Thymus (tissue), 14 donors: ENCODE results near the gene GOLPH3L. TPM values are rescaled to one million over a fixed set of nuclear protein-coding genes. Genes with fewer than 3 reads are reported as not detected.
"Not testable (repeated sequence)": the region's sequence is repeated elsewhere in the genome, so short reads cannot be mapped to it uniquely, and the experiment has no call there.

ENCODE experiments used
- DNase-seq, 9 donors: peaks; one replicate each; pipeline ENCODE4 v3.0.0-alpha.2; 2013; ENCODE audit warnings: low spot score in 9 of 9, low read depth in 6 of 9, missing footprints in 1 of 9
- H3K27ac ChIP-seq, 2 donors: one replicate each; pipeline ENCODE4 v1.5.1; 2013; ENCODE audit warnings: control low read depth in 1 of 2, low read depth in 1 of 2, low read length in 1 of 2, mild to moderate bottlenecking in 1 of 2, moderate library complexity in 1 of 2
- H3K27me3 ChIP-seq, 2 donors: one replicate each; pipeline ENCODE4 v1.5.1; 2013; ENCODE audit warnings: low read length in 1 of 2; ENCODE audit not compliant: control insufficient read depth in 2 of 2, insufficient read depth in 1 of 2
- H3K36me3 ChIP-seq, 2 donors: one replicate each; pipeline ENCODE4 v1.5.1; 2013; ENCODE audit warnings: low read length in 1 of 2, mild to moderate bottlenecking in 1 of 2, moderate library complexity in 1 of 2; ENCODE audit not compliant: control insufficient read depth in 2 of 2, insufficient read depth in 2 of 2
- H3K4me1 ChIP-seq, 2 donors: one replicate each; pipeline ENCODE4 v1.5.1; 2013; ENCODE audit warnings: low read length in 2 of 2; ENCODE audit not compliant: control insufficient read depth in 2 of 2, insufficient read depth in 2 of 2
- H3K4me3 ChIP-seq, 2 donors: one replicate each; pipeline ENCODE4 v1.5.1; 2013; ENCODE audit warnings: low read length in 2 of 2, control low read depth in 1 of 2, mild to moderate bottlenecking in 1 of 2
- H3K9me3 ChIP-seq, 2 donors: one replicate each; pipeline ENCODE4 v1.5.1; 2013; ENCODE audit warnings: low read length in 1 of 2, mild to moderate bottlenecking in 1 of 2; ENCODE audit not compliant: control insufficient read depth in 2 of 2, insufficient read depth in 1 of 2
- WGBS: extraction: QIAGEN DNeasy Blood & Tissue Kit; methylation state at CpG from one replicate; pipeline ENCODE4 v1.1.7; 2013; 5-methylcytosine and 5-hydroxymethylcytosine counted together
- long read RNA-seq, 10 donors: transcript quantifications; one replicate each; lab custom pipeline, GENCODE V29; 2026
- polyA plus RNA-seq: library from polyadenylated mRNA; stranded (reverse); fragments of 200-250 nt; gene quantifications from one replicate; pipeline ENCODE4 v1.2.3, GENCODE V29; 2013
- total RNA-seq: library from RNA; stranded (reverse); fragments of 120-200 nt; gene quantifications from one replicate; pipeline ENCODE4 v1.2.4, GENCODE V29; 2013
- donor health status: healthy.

Gene GOLPH3L
- total RNA-seq, result 12.2 TPM
- 16.5 TPM for polyA plus RNA-seq
- long read RNA-seq, donor 1, partial matches to known transcripts, result 0 of 2 reads
- long read RNA-seq, donor 1, other reads (novel, unspliced or antisense), result 0 of 2 reads
- long read RNA-seq, donor 2, transcript GOLPH3L-201 (5 exons, 2,999 nt), result major isoform, 13 of 54 reads
- long read RNA-seq, donor 2, partial matches to known transcripts, result 39 of 54 reads
- long read RNA-seq, donor 2, other reads (novel, unspliced or antisense), result 0 of 54 reads
- long read RNA-seq, donor 3, transcript GOLPH3L-201 (5 exons, 2,999 nt), result major isoform, 7 of 7 reads
- long read RNA-seq, donor 3, partial matches to known transcripts, result 0 of 7 reads
- long read RNA-seq, donor 3, other reads (novel, unspliced or antisense), result 0 of 7 reads
- long read RNA-seq, donor 4, transcript GOLPH3L-201 (5 exons, 2,999 nt), result major isoform, 6 of 6 reads
- long read RNA-seq, donor 4, partial matches to known transcripts, result 0 of 6 reads
- long read RNA-seq, donor 4, other reads (novel, unspliced or antisense), result 0 of 6 reads
- long read RNA-seq, donor 5, transcript GOLPH3L-201 (5 exons, 2,999 nt), result major isoform, 5 of 7 reads
- long read RNA-seq, donor 5, partial matches to known transcripts, result 0 of 7 reads
- long read RNA-seq, donor 5, other reads (novel, unspliced or antisense), result 0 of 7 reads
- long read RNA-seq, donor 6, transcript GOLPH3L-201 (5 exons, 2,999 nt), result major isoform, 10 of 10 reads
- long read RNA-seq, donor 6, partial matches to known transcripts, result 0 of 10 reads
- long read RNA-seq, donor 6, other reads (novel, unspliced or antisense), result 0 of 10 reads
- long read RNA-seq, donor 7, transcript GOLPH3L-201 (5 exons, 2,999 nt), result major isoform, 5 of 7 reads
- long read RNA-seq, donor 7, partial matches to known transcripts, result 0 of 7 reads
- long read RNA-seq, donor 7, other reads (novel, unspliced or antisense), result 0 of 7 reads
- long read RNA-seq, donor 8, partial matches to known transcripts, result 0 of 2 reads
- long read RNA-seq, donor 8, other reads (novel, unspliced or antisense), result 0 of 2 reads
- long read RNA-seq, donor 9, transcript GOLPH3L-201 (5 exons, 2,999 nt), result major isoform, 5 of 6 reads
- long read RNA-seq, donor 9, partial matches to known transcripts, result 0 of 6 reads
- long read RNA-seq, donor 9, other reads (novel, unspliced or antisense), result 0 of 6 reads
- long read RNA-seq, donor 10, partial matches to known transcripts, result 0 of 3 reads
- long read RNA-seq, donor 10, other reads (novel, unspliced or antisense), result 0 of 3 reads

DNA sequence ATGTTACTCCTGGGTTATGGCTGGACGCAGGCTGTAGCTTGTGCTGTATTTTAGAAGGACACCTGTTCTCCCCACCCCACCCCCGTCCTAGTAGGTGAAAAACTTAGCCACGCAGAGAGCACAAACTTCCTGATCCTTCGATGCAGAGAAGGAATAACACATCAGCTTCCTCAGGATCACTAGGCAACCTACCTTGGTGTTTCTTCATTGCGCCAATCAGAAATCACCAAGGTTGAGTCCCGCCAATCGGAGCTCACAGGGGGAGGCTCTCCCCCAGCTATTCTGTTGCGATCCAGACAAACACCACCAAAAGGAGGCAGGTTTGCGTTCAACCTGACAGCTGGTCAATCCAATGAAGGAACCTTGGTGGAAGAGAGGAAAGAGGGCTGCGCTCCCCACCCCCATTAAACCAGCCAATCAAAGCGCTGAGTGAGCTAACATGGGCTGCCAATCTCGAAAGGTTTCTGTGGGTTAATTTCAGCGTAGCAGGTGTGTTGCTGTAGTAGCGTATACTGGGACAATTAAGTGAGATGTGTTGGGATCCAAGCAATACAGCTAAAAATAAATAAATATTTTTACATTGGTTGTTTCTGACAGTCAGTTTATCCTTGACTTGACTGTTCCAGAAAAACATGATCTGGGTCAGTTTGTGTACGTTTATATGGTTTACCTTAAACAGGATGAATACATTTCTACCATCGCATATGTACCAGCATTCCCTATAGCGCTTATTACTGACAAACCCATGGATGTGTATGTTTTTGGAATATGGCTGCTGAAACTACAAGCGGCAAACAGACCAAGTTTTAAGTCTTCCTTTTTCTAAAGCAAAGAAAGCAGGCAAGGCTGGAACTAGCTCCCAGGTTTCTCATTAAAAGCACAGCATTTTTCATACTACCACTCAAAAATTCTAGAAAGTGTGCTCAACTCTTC lies at the start of gene GOLPH3L:
Gene GOLPH3L, minus strand, starts transcription at position 160 of the 933 bp plus-strand sequence. CDS start 2,316 bp downstream, outside the sequence.
- Histone ChIP-seq H3K4me3 (peak within 1 kb of the TSS; percentile 84 to 85), H3K27ac (peak within 1 kb of the TSS; percentile 75 to 78), H3K36me3 (peaks cover 3 to 20% of the 10 kb centered on the region in 2 donors), H3K27me3 (no peaks in the 10 kb centered on the region), H3K4me1 (peaks cover 2 to 3% of the 10 kb centered on the region in 2 donors), H3K9me3 (no peaks in the 10 kb centered on the region)
- DNase-seq, result peak; percentile 86 to 99 (median 96)
- 2% methylated on average over 18 of the region's 18 CpGs for WGBS

DNA sequence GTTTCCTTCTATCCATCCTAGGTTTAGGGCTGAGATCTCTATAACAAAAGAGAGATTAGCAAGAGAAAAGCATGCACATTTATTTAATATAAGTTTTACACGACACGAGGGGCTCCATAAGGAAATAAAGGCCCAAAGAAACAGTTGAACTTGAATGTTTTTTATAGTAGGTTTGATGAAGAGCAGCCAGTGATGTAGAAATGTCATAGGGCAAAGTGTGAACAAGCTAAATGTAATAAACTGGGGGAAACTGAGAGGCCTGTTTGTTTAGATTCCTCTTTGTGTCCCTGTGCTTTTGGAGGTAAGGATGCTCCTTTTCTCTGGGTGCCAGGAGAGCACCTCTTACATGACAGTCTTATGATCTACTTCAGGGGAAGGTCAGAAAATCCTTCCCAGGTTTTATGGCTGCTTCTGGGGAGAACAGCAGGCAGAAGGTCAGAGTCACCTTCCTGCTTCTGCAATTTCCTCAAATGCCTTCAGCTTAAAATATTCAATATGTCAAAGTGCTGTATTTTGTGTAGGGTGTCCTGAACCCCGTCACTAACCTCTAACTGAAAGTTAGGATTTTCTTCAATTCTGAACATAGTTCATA lies 33.3 kb upstream of the GOLPH3L start:
- no peaks in the 10 kb centered on the region for H3K4me1 ChIP-seq
- H3K27me3 ChIP-seq, result no peaks in the 10 kb centered on the region
- DNase-seq, result no peak
- no peak overlapping the region for H3K4me3 ChIP-seq
- H3K27ac ChIP-seq, result no peak overlapping the region
- no peaks in the 10 kb centered on the region for H3K36me3 ChIP-seq
- 99% methylated on average over 3 of the region's 3 CpGs for WGBS
- no peaks in the 10 kb centered on the region for H3K9me3 ChIP-seq

DNA sequence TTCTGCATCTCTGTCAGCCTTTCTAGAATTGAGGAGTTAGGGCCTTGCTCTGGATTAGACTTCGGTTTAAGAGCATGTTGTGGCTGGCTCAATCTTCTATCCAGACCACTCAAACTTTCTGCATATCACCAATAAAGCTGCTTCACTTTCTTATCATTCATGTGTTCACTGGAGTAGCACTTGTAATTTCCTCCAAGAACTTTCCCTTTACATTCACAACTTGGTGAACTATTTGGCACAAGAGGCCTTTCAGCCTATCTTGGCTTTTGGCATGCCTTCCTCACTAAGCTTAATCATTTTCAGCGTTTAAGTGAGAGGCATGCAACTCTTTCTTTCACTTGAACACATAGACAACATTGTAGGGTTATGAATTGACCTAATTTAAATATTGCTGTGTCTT lies 27.4 kb upstream of the GOLPH3L start:
- Histone ChIP-seq H3K27me3 (no peaks in the 10 kb centered on the region), H3K36me3 (no peaks in the 10 kb centered on the region), H3K4me1 (no peaks in the 10 kb centered on the region), H3K9me3 (no peaks in the 10 kb centered on the region), H3K4me3 (no peak overlapping the region), H3K27ac (no peak overlapping the region)
- WGBS, result 96% methylated on average over 2 of the region's 2 CpGs
- DNase-seq, result no peak

DNA sequence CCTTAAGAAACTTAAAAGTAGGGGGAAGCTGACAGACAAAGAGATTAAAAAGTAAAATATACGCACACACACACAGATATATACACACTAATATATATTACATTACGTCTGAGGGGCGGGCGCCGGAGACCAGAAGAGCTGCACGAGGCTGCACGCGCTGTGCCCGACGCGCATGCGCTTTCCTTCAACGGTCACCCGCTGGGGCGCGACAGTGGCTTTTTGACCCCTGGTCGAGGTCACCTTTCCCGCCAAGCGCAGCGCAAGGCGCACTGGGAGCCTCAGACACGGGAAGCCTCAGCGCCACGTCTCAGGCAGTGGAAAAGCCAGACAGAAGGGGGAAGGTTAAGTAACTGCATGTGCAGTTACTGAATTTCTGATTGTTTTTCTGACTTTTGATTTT lies 23.7 kb upstream of the GOLPH3L start, which contains the start of gene HORMAD1:
Gene HORMAD1, minus strand, starts transcription at position 193 of the 400 bp plus-strand sequence. CDS start 1,390 bp downstream, outside the sequence.
- no peak within 1 kb of the TSS for H3K4me3 ChIP-seq
- H3K27ac ChIP-seq, result no peak within 1 kb of the TSS
- no peaks in the 10 kb centered on the region for H3K4me1 ChIP-seq
- 98% methylated on average over 24 of the region's 24 CpGs for WGBS
- no peaks in the 10 kb centered on the region for H3K9me3 ChIP-seq
- H3K27me3 ChIP-seq, result no peaks in the 10 kb centered on the region
- no peaks in the 10 kb centered on the region for H3K36me3 ChIP-seq
- DNase-seq, result no peak

DNA sequence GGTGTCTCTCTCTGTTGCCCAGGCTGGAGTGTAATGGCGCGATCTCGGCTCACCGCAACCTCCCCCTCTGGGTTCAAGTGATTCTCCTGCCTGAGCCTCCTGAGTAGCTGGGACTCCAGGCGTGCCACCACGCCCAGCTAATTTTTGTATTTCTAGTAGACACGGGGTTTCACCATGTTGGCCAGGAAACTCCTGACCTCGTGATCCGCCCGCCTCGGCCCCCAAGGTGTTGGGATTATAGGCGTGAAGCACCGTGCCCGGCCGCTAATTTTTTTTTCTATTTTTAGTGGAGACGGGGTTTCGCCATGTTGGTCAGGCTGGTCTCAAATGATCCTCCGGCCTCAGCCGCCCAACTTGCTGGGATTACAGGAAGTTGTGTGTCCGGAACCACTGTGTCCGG lies 23.1 kb upstream of the GOLPH3L start:
- whole genome bisulfite sequencing, result 98% methylated on average over 21 of the region's 21 CpGs
- no peaks in the 10 kb centered on the region for H3K4me1 ChIP-seq
- H3K4me3 ChIP-seq, result no peak overlapping the region
- H3K36me3 ChIP-seq, result no peaks in the 10 kb centered on the region
- no peaks in the 10 kb centered on the region for H3K9me3 ChIP-seq
- H3K27me3 ChIP-seq, result no peaks in the 10 kb centered on the region
- no peak for DNase-seq
- no peak overlapping the region for H3K27ac ChIP-seq

DNA sequence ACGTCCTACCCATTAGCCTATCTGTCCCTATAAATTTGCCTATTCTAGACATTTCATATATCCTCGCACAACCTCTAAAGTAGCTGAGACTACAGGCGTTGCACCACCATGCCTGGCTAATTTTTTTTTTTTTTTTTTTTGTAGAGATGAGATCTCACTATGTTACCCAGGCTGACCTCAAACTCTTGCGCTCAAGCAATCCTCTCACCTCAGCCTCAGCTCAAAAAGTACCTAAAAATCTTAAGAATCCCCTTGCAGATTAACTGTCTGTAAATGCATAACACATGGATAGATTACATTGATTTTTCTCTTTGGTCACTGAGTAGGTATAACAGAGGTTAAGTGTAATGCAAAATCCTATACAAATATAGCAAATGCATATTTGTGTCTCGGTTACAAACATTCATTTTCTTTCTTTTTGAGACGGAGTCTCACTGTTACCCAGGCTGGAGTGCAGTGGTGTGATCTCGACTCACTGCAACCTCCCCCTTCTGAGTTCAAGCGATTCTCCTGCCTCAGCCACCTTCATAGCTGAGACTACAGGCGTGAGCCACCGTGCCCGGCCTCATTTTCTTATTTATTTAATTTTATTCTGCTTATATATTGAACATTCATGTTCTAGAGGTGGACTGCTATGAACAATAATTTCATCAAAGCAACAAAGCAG lies 21.4 kb upstream of the GOLPH3L start:
- H3K36me3 ChIP-seq, result no peaks in the 10 kb centered on the region
- H3K27ac ChIP-seq, result no peak overlapping the region
- H3K4me3 ChIP-seq, result no peak overlapping the region
- no peak for DNase-seq
- no peaks in the 10 kb centered on the region for H3K4me1 ChIP-seq
- no peaks in the 10 kb centered on the region for H3K9me3 ChIP-seq
- WGBS, result 95% methylated on average over 11 of the region's 11 CpGs
- H3K27me3 ChIP-seq, result no peaks in the 10 kb centered on the region

DNA sequence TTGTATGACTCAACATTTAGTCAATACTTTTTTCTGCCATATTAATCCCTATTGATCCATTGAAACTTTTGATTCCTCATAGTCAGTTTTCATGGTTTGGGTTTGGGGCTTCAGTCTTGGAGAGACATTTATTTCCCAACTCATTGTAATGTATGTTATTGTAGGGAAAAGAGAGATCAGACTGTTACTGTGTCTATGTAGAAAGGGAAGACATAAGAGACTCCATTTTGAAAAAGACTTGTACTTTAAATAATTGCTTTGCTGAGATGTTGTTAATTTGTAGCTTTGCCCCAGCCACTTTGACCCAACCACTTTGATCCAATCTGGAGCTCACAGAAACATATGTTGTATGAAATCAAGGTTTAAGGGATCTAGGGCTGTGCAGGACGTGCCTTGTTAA lies 12.1 kb upstream of the GOLPH3L start:
- H3K27me3 ChIP-seq, H3K4me1 ChIP-seq, DNase-seq, H3K36me3 ChIP-seq, H3K4me3 ChIP-seq, H3K27ac ChIP-seq, H3K9me3 ChIP-seq: not testable (repeated sequence)
- 96% methylated on average over 1 of the region's 1 CpG for WGBS
